ENCODE results near the gene COPZ2.
A peak's percentile ranks its signal among the peaks of the same experiment; 100 is the strongest.

GRCh38 chr17:48025040-48025903, 12.3 kb downstream of the COPZ2 start:
- peak; percentile 81 to 96 (median 92) for TF ChIP-seq CTCF (IDR thresholded peaks at IDR 0.05)
- peak in 2 of 3 donors; percentile 35 to 39 for TF ChIP-seq POLR2A (IDR thresholded peaks at IDR 0.05)
